Measurements from ENCODE around the gene RAB5IF.

The RAB5IF gene

DNA sequence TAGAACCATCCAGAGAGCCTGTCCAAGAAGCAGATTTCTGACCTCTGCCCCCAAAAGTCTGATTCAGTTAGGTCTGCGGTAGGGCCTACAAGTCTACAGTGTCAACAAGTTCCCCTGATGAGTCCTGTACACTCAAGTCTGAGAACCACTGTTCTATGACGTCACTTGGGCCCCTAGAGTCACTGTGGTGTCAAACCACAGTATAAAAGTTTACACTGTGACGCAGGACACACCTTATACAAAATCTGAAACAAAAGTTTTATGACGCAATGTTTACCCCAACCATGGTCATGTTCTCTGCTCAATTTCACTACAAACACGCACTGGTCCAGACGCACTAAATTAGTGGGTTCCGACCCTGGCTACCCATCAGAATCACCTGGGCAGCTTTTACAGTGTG lies 22.5 kb downstream of the RAB5IF start:
- Histone ChIP-seq H3K4me3 (ENCODE audit: low read depth in 1 of 2, low read length in 2 of 2) (no peak overlapping the region), H3K4me1 (ENCODE audit: insufficient read depth, low read length) (peaks cover 23% of the 10 kb centered on the region), H3K9me3 (ENCODE audit: insufficient read depth, low read length, severe bottlenecking) (no peaks in the 10 kb centered on the region), H3K36me3 (ENCODE audit: insufficient read depth, low read length) (no peaks in the 10 kb centered on the region), H2AFZ (ENCODE audit: low read depth, low read length) (no peak overlapping the region), H3K27me3 (ENCODE audit: insufficient read depth, low read length, poor library complexity) (no peaks in the 10 kb centered on the region), H3K9ac (ENCODE audit: low read depth, low read length) (no peak overlapping the region), H4K20me1 (ENCODE audit: insufficient read depth, low read length) (no peaks in the 10 kb centered on the region), H3K27ac (ENCODE audit: low read length) (no peak overlapping the region), H3K4me2 (ENCODE audit: insufficient read depth, low read length) (no peak overlapping the region), H3K79me2 (ENCODE audit: insufficient read depth, low read length) (no peaks in the 10 kb centered on the region)
- TF ChIP-seq EZH2 (IDR thresholded peaks at IDR 0.05; ENCODE audit: borderline replicate concordance, low read depth, low read length, severe bottlenecking) (no peak), CTCF (IDR thresholded peaks at IDR 0.05; ENCODE audit: borderline replicate concordance, extremely low read depth, low read length, poor library complexity, severe bottlenecking) (no peak)
- no peak for DNase-seq
- ATAC-seq (ENCODE audit: insufficient read depth, low read depth) = no peak

DNA sequence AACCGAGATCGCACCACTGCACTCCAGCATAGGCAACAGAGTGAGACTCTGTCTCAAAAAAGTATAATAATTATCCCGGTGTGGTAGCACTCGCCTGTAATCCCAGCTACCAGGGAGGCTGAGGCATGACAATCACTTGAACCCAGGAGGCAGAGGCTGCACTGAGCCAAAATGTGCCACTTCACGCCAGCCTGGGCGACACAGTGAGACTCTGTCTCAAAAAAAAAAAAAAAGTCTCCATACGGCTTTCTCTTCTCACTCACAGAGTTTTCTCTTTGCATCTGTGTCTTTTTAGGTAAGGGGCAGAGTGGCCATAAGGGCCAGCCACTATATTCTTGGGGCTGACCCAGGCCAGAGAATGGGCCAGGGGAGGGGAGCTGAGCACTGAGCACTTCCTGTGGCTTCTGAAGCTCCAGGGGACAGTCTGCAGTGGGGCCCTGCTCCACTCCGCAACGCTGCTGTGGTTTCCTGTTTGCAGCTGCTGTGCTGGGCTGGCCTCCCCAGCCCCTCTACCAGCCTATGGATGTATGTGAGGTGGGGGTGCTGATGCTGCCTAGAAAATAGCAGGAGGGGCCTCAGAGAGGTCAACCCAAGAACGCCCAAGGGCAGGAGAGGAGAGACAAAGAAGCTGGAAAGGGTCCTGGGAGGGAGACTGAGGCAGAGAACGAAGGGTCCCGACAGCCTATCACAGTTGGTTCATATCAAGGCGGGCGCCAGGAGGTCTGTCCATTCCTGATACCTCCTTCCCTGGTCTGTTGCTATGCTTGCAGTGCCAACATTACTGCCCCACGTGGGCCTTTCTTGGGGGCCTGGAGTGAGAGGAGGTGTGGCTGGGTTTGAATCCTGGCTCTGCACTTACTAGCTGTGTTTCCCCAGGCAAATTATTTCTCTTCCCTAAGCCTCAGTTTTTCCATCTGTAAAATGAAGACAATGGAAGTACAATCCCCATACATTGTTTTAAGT lies 24.4 kb downstream of the RAB5IF start:
- Histone ChIP-seq H3K79me2 (ENCODE audit: insufficient read depth, low read length) (no peaks in the 10 kb centered on the region), H4K20me1 (ENCODE audit: insufficient read depth, low read length) (no peaks in the 10 kb centered on the region), H2AFZ (ENCODE audit: low read depth, low read length) (no peak overlapping the region; the same call in none of the 2 replicates), H3K4me2 (ENCODE audit: insufficient read depth, low read length) (peak overlapping the region; percentile 36), H3K4me3 (ENCODE audit: low read depth in 1 of 2, low read length in 2 of 2) (no peak overlapping the region), H3K9ac (ENCODE audit: low read depth, low read length) (peak overlapping the region; percentile 7; the same call in 1 of the 2 replicates), H3K27me3 (ENCODE audit: insufficient read depth, low read length, poor library complexity) (no peaks in the 10 kb centered on the region), H3K36me3 (ENCODE audit: insufficient read depth, low read length) (no peaks in the 10 kb centered on the region), H3K9me3 (ENCODE audit: insufficient read depth, low read length, severe bottlenecking) (no peaks in the 10 kb centered on the region), H3K27ac (ENCODE audit: low read length) (peak overlapping the region; percentile 66), H3K4me1 (ENCODE audit: insufficient read depth, low read length) (peaks cover 23% of the 10 kb centered on the region)
- TF ChIP-seq CTCF (IDR thresholded peaks at IDR 0.05; ENCODE audit: borderline replicate concordance, extremely low read depth, low read length, poor library complexity, severe bottlenecking) (no peak), EZH2 (IDR thresholded peaks at IDR 0.05; ENCODE audit: borderline replicate concordance, low read depth, low read length, severe bottlenecking) (no peak)
- ATAC-seq (ENCODE audit: insufficient read depth, low read depth) (peak; percentile 99), DNase-seq (peak; percentile 85)

- TF ChIP-seq CTCF (IDR thresholded peaks at IDR 0.05; ENCODE audit: borderline replicate concordance, extremely low read depth, low read length, poor library complexity, severe bottlenecking) = no peak
- TF ChIP-seq EZH2 (IDR thresholded peaks at IDR 0.05; ENCODE audit: borderline replicate concordance, low read depth, low read length, severe bottlenecking) = no peak
- Histone ChIP-seq H3K27ac (ENCODE audit: low read length) (no peak overlapping the region), H4K20me1 (ENCODE audit: insufficient read depth, low read length) (no peaks in the 10 kb centered on the region), H3K36me3 (ENCODE audit: insufficient read depth, low read length) (no peaks in the 10 kb centered on the region), H3K79me2 (ENCODE audit: insufficient read depth, low read length) (no peaks in the 10 kb centered on the region), H3K4me1 (ENCODE audit: insufficient read depth, low read length) (peaks cover 23% of the 10 kb centered on the region), H2AFZ (ENCODE audit: low read depth, low read length) (no peak overlapping the region), H3K4me2 (ENCODE audit: insufficient read depth, low read length) (no peak overlapping the region), H3K9me3 (ENCODE audit: insufficient read depth, low read length, severe bottlenecking) (no peaks in the 10 kb centered on the region), H3K27me3 (ENCODE audit: insufficient read depth, low read length, poor library complexity) (no peaks in the 10 kb centered on the region), H3K4me3 (ENCODE audit: low read depth in 1 of 2, low read length in 2 of 2) (no peak overlapping the region), H3K9ac (ENCODE audit: low read depth, low read length) (no peak overlapping the region)
- DNase-seq (no peak), ATAC-seq (ENCODE audit: insufficient read depth, low read depth) (no peak)
Measured at GRCh38 chr20:36631646-36632045, 26.1 kb downstream of the RAB5IF start.
